Measurements from ENCODE around the gene CDH2.

GRCh38 chr18:28080876-28081300 is 96.0 kb downstream of the CDH2 start:
- TF ChIP-seq CTCF (IDR thresholded peaks at IDR 0.05) = no peak
- TF ChIP-seq EP300 (IDR thresholded peaks at IDR 0.05; ENCODE audit: low read depth) = no peak
- TF ChIP-seq POLR2A (IDR thresholded peaks at IDR 0.05) = no peak
- TF ChIP-seq POLR2AphosphoS5 (IDR thresholded peaks at IDR 0.05) = no peak

Measured in transverse colon (tissue), 4 donors.